ENCODE measurements around the gene GPR107. TPM values are rescaled to one million over a fixed set of nuclear protein-coding genes. Genes with fewer than 3 reads are reported as not detected.

Gene GPR107
- total and polyA plus RNA-seq, 7 donors: 3.6 to 34.1 (median 19.6) TPM

- peak overlapping the region in 3 of 4 donors; percentile 88 to 93 (median 90) for H3K27ac ChIP-seq
- H3K4me3 ChIP-seq: no peak overlapping the region
- 66 to 85% methylated on average over 10 of the region's 10 CpGs for WGBS, 2 donors
- TF ChIP-seq CTCF (IDR thresholded peaks at IDR 0.05) (no peak), EP300 (IDR thresholded peaks at IDR 0.05) (no peak), POLR2A (IDR thresholded peaks at IDR 0.05) (no peak), POLR2AphosphoS5 (IDR thresholded peaks at IDR 0.05) (no peak)
- H3K9me3 ChIP-seq: no peaks in the 10 kb centered on the region
- no peaks in the 10 kb centered on the region for H3K27me3 ChIP-seq
- H3K36me3 ChIP-seq: no peaks in the 10 kb centered on the region
- H3K4me1 ChIP-seq: peaks cover 0 to 79% (median 65%) of the 10 kb centered on the region in 4 donors
- DNase-seq: no peak
- intact Hi-C loops (cut with DNase I): no loop called here
Measured at GRCh38 chr9:130140706-130141105, 87.0 kb downstream of the GPR107 start.

GRCh38 chr9:130142056-130142455 lies 88.3 kb downstream of the GPR107 start:
- WGBS, 2 donors: 73 to 77% methylated on average over 12 of the region's 12 CpGs
- peaks cover 0 to 76% (median 65%) of the 10 kb centered on the region in 4 donors for H3K4me1 ChIP-seq

GRCh38 chr9:130142641-130143040 lies 88.9 kb downstream of the GPR107 start:
- DNase-seq: no peak
- peaks cover 0 to 70% (median 60%) of the 10 kb centered on the region in 4 donors for H3K4me1 ChIP-seq
- 71 to 83% methylated on average over 6 of the region's 6 CpGs for WGBS, 2 donors
- H3K27me3 ChIP-seq: no peaks in the 10 kb centered on the region
- intact Hi-C loops (cut with DNase I): no loop called here
- H3K36me3 ChIP-seq: no peaks in the 10 kb centered on the region
- peak overlapping the region in 3 of 4 donors; percentile 88 to 93 (median 90) for H3K27ac ChIP-seq
- H3K9me3 ChIP-seq: no peaks in the 10 kb centered on the region
- no peak for TF ChIP-seq EP300 (IDR thresholded peaks at IDR 0.05)
- no peak for TF ChIP-seq POLR2AphosphoS5 (IDR thresholded peaks at IDR 0.05)
- TF ChIP-seq CTCF (IDR thresholded peaks at IDR 0.05): no peak
- no peak for TF ChIP-seq POLR2A (IDR thresholded peaks at IDR 0.05)
- no peak overlapping the region for H3K4me3 ChIP-seq

More at GRCh38 chr9:130142056-130142455, 88.3 kb downstream of the GPR107 start:
- Histone ChIP-seq H3K27ac (peak overlapping the region in 3 of 4 donors; percentile 88 to 93 (median 90)), H3K9me3 (no peaks in the 10 kb centered on the region), H3K27me3 (no peaks in the 10 kb centered on the region), H3K4me3 (no peak overlapping the region), H3K36me3 (no peaks in the 10 kb centered on the region)
- no peak for DNase-seq
- no peak for TF ChIP-seq POLR2AphosphoS5 (IDR thresholded peaks at IDR 0.05)
- TF ChIP-seq POLR2A (IDR thresholded peaks at IDR 0.05): no peak
- no peak for TF ChIP-seq EP300 (IDR thresholded peaks at IDR 0.05)
- no peak for TF ChIP-seq CTCF (IDR thresholded peaks at IDR 0.05)
- intact Hi-C loops (cut with DNase I): no loop called here

GRCh38 chr9:130143279-130143893 lies 89.7 kb downstream of the GPR107 start:
- H3K27ac ChIP-seq: peak overlapping the region in 3 of 4 donors; percentile 88 to 93 (median 90)
- intact Hi-C loops (cut with DNase I): no loop called here
- H3K9me3 ChIP-seq: no peaks in the 10 kb centered on the region
- 77 to 83% methylated on average over 24 of the region's 24 CpGs for WGBS, 2 donors
- TF ChIP-seq POLR2A (IDR thresholded peaks at IDR 0.05) (no peak), POLR2AphosphoS5 (IDR thresholded peaks at IDR 0.05) (peak in 2 of 4 donors; percentile 5 to 12)
- no peaks in the 10 kb centered on the region for H3K27me3 ChIP-seq
- H3K4me1 ChIP-seq: peaks cover 0 to 62% (median 52%) of the 10 kb centered on the region in 4 donors
- no peaks in the 10 kb centered on the region for H3K36me3 ChIP-seq
- H3K4me3 ChIP-seq: peak overlapping the region in 2 of 4 donors; percentile 6 to 21
- DNase-seq: no peak

GRCh38 chr9:130143958-130144366 lies 90.3 kb downstream of the GPR107 start:
- no peaks in the 10 kb centered on the region for H3K36me3 ChIP-seq
- TF ChIP-seq EP300 (IDR thresholded peaks at IDR 0.05) (no peak), POLR2AphosphoS5 (IDR thresholded peaks at IDR 0.05) (peak in 2 of 4 donors; percentile 34 to 47)
- peak overlapping the region in 3 of 4 donors; percentile 88 to 93 (median 90) for H3K27ac ChIP-seq
- no peaks in the 10 kb centered on the region for H3K9me3 ChIP-seq
- no peaks in the 10 kb centered on the region for H3K27me3 ChIP-seq
- 26 to 49% methylated on average over 14 of the region's 14 CpGs for WGBS, 2 donors
- intact Hi-C loops (cut with DNase I): no loop called here
- DNase-seq: peak; percentile 79
- peaks cover 0 to 58% (median 47%) of the 10 kb centered on the region in 4 donors for H3K4me1 ChIP-seq
- peak overlapping the region in 3 of 4 donors; percentile 0 to 21 (median 6) for H3K4me3 ChIP-seq
